DMS114 treated with DMSO at 0.1 percent for 48 hours (cell line): ENCODE data around the gene CYTH1.

Experiments used
- DNase-seq: peaks from one replicate; lab custom pipeline; 2025; ENCODE audit not compliant: unreplicated experiment; lab: John Stamatoyannopoulos, UW

The CYTH1 gene

DNA sequence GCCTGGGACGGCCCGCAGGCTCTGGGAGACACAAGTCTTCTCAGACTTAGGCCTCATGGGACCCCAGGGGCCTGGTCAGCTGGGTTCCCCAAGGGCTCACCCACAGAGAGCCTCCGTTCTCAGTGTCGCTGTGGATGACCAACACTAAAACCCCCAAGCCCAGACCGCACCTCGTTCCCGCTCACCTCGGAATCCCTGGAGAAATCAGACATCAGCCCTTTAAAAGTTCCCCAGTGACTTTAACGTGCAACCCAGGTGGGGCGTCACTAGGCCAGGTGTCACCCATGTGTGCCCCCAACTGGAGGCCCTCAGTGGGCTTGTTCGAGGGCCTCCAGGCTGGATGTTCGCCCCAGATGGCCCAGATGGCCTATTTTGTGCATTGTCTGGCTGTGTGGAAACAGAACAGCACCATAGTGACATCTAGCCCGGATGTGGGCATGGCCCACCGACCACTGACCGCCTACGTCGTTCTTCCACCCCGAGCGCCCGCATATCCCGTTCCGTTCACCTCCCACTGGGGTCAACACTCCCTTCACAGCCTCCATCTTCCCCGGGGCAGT, 152.6 kb downstream of the CYTH1 start:
- DNase-seq = no peak

GRCh38 chr17:78628547-78629435, 153.3 kb downstream of the CYTH1 start:
- DNase-seq = no peak

DNA sequence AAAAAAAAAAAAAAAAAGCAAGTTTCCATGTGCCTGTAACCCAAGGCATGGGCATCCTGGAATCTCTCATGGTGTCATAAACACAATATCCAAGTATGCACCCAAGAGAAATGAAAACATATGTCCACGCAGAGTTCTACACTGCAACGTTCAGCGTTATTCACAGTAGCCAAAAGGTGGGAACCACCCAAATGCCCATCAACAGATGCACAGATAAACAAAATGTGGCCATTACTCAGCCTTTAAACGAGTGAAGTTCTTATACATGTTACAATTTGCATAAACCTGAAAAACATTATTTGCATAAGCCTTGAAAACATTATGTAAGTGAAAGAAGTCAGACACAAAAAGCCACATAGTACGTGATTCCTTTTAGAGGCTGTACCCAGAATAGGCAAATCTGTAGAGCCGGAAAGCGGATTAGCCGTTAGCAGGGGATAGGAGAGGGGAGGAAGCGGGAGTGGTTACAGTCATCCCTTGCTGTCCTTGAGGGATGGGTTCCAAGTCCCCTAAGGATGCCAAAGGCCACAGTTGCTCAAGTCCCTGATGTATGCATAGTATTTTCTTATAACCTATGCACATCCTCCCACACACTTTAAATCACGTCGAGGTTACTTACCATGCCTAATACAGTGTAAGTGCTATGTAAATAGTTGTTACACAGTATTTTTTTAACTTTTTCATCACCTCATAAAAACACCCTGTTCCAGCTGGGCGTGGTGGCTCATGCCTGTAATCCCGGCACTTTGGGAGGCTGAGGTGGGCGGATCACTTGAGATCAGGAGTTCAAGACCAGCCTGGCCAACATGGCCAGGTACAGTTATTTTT, 157.5 kb downstream of the CYTH1 start:
- no peak for DNase-seq
